Limb (tissue), 2 donors: ENCODE data around the gene NUDT17.
A peak's percentile ranks its signal among the peaks of the same experiment; 100 is the strongest.

Experiments
- DNase-seq, 2 donors: peaks; one replicate each; pipeline ENCODE4 v3.0.0-alpha.2; 2016; ENCODE audit errors: extremely low spot score in 2 of 2

Gene NUDT17

DNA sequence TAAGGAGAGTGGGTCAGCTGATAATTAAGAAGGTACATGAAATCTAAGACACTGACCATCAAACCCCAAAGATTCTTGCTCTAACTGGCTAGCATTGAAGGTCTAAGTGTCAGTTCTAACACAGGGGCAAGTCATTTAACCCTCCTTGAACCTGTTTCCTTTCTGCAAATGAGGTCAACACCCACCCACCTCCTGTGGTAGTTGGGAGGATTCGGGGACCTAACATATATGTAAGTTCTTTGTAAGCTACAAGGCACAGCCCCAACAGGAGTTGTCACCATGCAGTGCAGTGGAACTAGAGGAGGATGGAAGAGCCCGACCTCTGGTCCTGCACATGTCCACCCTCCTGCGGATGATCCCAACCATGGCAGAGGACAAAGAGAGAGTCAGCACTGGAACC is 2.4 kb downstream of the NUDT17 start:
- no peak for DNase-seq

- DNase-seq = no peak
Measured at GRCh38 chr1:145849356-145850160, 4.1 kb downstream of the NUDT17 start.

DNA sequence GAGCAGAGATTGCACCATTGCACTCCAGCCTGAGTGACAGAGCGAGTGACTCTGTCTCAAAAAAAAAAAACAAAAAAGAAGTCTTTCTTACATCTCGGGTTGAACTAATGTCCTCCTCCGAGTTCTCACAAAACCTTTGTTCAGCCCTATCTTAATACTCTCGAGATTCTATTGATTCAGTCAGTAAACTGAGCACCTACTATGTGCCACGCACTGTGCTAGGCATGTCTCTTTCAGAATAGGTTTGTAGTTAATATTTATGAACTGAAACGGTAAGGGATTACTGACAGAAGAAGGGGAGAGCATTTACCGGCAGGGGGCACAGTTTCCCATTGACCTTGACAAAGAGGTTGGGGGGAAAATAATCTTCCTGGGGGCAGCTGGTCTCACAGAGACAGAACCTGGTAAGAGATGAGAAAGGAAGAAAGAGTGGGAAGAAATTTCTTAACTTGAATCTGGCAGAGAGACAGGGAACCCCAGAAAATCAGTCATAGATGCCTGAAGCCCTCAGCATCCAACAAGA is 10.1 kb downstream of the NUDT17 start:
- no peak for DNase-seq

GRCh38 chr1:145857170-145857569 is 11.7 kb downstream of the NUDT17 start:
- no peak for DNase-seq

DNA sequence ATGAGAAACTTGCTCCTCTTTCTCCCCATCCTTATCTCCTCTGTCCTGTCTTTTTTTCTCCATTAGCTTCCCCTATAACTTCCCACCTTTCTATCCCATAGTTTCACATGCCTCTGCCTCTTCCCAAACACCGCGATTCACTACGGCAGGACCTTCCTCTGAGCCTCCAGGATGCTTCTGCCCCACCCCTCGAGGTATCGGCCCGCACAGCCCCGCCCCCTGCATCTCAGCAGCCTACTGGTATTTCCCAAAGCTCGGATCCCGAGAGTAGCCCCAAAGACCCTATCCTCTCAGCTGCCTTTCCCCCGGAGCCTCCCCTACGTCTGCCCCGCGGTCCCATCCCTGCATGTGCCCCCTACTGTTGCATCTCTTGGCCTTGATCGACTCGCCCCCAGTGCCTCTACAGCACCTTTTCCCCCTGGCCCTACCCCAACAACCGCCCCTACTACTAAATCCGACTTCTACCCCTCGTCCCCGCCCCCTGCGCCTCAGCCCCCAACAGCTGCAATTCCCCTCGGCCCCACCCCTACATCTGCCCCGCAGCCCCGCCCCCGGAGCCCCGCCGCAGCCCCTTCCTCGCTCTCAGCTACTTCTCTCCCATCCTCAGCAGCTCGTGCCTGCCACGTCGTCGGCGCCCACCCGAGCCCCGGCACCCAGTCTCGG is 12.9 kb downstream of the NUDT17 start:
- DNase-seq = peak in 1 of 2 donors; percentile 9

- peak; percentile 95 to 97 for DNase-seq
Measured at GRCh38 chr1:145858901-145859490, 13.6 kb downstream of the NUDT17 start, which contains the start of gene PIAS3. PIAS3 (minus strand) TSS chr1:145859081; CDS start chr1:145858990, 91 bp downstream.

- peak; percentile 91 to 94 for DNase-seq
Measured at GRCh38 chr1:145859491-145860023, 14.1 kb downstream of the NUDT17 start.

- peak in 1 of 2 donors; percentile 75 for DNase-seq
Measured at GRCh38 chr1:145863282-145864018, 18.0 kb downstream of the NUDT17 start.

DNA sequence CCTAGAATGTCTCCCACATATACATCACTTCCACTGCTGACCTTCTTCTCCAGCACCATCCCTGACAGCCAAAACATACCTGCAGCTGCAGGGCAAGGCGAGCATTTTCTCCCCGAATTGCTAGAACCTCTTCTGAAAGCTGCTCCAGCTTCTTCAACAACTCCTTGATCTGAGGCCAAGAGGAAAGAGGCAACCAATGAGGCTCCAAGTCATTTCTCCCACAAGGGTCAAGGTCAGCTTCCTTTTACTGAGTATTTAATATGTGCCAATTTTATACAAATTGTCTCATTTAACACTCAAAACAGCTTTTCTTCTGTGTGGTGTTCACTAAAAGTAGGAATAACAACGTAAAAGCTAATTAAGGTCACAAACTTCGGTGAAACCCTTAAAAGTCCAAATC is 22.8 kb downstream of the NUDT17 start:
- DNase-seq = no peak

GRCh38 chr1:145871994-145872924 is 26.8 kb downstream of the NUDT17 start:
- peak; percentile 38 to 70 for DNase-seq

DNA sequence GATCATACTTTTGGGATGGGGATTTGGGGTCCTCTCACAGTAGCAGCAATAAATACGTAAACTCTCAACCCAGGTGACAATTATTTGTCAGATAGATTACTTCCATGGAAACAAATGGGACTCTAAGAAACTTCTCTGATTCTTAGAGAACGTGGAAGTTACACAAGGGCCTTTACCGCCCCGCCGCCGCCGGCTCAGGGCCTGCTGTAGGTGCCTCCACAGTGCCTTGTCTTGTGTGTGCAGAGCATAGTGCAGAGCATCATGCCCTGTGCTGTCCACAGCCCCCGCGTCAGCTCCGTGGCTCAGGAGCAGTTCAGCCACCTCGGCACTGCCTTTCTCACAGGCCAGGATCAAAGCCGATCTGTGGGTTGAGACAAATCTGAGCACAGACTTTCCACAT is 29.2 kb downstream of the NUDT17 start:
- no peak for DNase-seq

DNA sequence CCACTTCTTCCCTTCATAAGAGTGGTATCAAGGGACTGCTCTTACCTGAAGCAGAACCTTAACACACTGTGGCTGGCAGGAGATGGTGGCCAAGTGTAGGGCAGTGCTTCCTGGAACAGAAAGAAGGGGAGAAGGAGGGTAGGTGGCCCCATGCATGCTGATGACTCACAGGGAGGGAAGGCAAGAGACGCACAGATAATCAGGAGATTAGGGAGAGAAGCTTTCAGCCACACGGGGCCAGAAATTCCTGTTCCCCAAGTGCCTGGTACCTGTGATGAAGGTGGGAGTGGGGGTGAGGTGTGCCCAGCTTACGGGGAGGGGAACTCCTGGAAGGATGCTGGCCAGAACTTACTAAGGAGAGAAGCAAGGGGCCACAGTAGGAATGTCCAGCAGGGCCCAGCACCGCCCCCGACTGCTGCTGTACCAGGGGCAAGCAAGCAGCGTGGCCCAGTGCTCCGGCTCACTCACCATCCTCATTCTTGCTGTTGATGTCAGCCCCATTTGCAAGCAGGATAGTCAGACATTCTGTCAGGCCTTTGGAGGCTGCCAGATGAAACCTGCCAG is 32.6 kb downstream of the NUDT17 start:
- DNase-seq = no peak

DNA sequence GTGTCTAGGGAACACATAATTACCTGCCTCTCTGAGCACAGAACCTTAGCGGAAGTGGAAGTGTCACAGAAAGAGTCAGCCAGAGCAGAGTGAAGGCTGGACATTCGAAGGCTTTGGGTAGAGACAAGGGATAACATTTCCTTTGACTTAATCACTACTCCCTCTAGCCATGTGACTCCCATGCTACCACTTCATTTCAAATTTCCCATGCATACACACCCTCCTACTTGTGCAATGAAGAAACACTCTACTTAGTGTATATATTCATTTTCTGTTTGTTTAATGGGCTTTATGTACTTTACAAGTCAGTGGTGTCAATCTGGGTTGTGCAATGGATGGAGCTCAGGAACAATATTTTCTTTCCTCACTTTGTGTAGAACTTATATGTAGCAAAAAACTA is 33.3 kb downstream of the NUDT17 start:
- no peak for DNase-seq

DNA sequence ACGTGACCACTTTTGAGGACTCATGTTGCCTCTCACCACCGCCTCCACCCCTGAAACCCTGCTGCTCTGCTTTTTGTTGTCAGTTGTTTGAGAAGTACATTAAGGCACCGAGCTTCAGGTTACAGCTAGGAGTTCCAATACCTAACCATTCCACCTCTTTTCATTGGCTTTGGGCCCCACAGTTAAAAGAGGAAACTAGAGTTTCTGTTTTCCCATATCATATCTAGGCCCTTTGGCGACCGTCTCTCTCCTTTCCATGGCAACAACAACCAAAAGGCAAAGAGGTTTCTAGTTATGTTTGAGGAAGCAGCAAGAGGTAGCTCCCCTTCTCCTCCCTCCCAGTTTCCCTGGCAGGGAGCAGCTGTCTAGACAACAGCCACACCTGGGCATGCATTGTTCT is 34.3 kb downstream of the NUDT17 start:
- no peak for DNase-seq

- DNase-seq = no peak
Measured at GRCh38 chr1:145884675-145885074, 39.2 kb downstream of the NUDT17 start.

- DNase-seq = peak; percentile 82 to 84
Measured at GRCh38 chr1:145885738-145886287, 40.4 kb downstream of the NUDT17 start, which contains the start of gene ANKRD35. ANKRD35 (minus strand) TSS chr1:145885866; CDS start chr1:145885758, 108 bp downstream.

DNA sequence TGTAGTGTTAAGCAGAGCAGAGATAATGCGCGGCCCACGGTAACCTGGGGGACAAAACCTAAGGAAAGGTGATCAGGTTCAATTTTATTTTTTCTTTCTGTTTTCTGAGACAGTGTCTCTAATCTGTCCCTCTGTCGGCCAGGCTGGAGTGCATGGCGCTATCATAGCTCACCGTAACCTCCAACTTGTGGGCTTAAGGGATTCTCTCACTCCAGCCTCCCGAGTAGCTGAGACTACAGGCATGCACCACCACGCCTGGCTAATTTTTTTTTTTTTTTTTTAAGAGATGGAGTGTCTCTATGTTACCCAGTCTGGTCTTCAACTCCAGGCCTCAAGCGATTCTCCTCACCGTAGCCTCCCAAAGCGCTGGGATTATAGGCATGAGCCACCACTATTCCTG is 41.0 kb downstream of the NUDT17 start:
- DNase-seq = no peak

DNA sequence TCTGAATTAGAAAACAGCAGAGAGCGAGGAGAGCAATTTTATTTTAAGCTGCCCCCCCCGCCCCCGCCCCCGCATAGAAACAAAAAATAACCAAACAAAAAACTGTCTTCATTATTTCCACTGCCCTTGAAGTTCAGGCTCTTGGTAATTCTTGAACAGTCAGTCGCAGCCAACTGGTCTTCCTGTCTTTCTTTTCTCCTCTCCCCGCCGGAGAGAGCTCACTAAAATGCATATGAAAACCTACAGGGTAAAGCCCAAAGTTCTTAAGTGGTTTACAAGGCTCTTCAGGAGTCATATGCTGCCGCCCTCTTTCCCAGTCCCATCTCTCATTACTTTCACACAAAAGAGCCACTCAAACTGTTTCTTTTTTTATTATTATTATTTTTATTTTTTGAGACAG is 41.4 kb downstream of the NUDT17 start:
- DNase-seq = no peak

- DNase-seq = no peak
Measured at GRCh38 chr1:145887631-145888030, 42.2 kb downstream of the NUDT17 start.
